Esophagus muscularis mucosa (tissue), 3 donors: Measurements from ENCODE around the gene TANC1.

ENCODE experiments used
- CTCF ChIP-seq, 3 experiments: fragments of 200-600 bp in 2 of 3; fragments of 450-650 bp in 1 of 3; sonication (generic) in 2 of 3; IDR thresholded peaks; one replicate each; pipeline ENCODE4 v1.5.1; 2017 to 2019; ENCODE audit warnings: antibody characterized with exemption in 3 of 3, mild to moderate bottlenecking in 2 of 3, moderate library complexity in 1 of 3
- POLR2A ChIP-seq: fragments of 450-650 bp; IDR thresholded peaks from one replicate; pipeline ENCODE4 v1.6.1; 2017; ENCODE audit warnings: antibody characterized with exemption, moderate library complexity, mild to moderate bottlenecking, low read depth

- no peak for TF ChIP-seq CTCF (IDR thresholded peaks at IDR 0.05)
- no peak for TF ChIP-seq POLR2A
These were observed 180.5 kb downstream of the TANC1 start for GRCh38 chr2:159148901-159149300.
